Breast epithelium (tissue), 3 donors: ENCODE measurements around the gene YKT6.

ENCODE experiments used
- POLR2A ChIP-seq: fragments of 450-650 bp; IDR thresholded peaks from one replicate; pipeline ENCODE4 v1.6.1; 2016; ENCODE audit warnings: antibody characterized with exemption, mild to moderate bottlenecking, moderate library complexity
- TF ChIP-seq, protein P1 (sequence below), 3 donors: fragments of 450-650 bp; IDR thresholded peaks; one replicate each; pipeline ENCODE4 v1.5.1; 2016 to 2017; ENCODE audit warnings: antibody characterized with exemption in 3 of 3, mild to moderate bottlenecking in 3 of 3, moderate library complexity in 3 of 3

DNA sequence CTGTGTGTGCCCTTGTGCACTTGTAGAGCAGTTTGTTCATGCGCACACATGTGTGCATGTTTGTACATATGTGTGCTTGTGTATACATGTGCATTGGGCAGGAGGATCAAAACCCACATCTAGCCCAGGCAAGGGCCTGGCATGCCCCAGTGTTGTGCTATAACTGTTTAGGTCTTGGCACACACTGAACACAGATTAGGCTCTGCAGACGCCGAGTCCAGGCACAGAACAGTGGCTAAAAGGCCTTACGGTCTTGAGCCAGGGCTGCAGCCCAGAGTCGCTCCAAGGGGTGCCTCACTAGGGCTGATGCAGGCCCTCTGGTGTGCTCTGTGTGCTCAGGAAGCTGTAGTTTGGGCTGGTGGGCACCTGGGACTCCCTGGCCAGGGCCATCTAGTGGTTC, 55.7 kb downstream of the YKT6 start:
- TF ChIP-seq, protein P1, sequence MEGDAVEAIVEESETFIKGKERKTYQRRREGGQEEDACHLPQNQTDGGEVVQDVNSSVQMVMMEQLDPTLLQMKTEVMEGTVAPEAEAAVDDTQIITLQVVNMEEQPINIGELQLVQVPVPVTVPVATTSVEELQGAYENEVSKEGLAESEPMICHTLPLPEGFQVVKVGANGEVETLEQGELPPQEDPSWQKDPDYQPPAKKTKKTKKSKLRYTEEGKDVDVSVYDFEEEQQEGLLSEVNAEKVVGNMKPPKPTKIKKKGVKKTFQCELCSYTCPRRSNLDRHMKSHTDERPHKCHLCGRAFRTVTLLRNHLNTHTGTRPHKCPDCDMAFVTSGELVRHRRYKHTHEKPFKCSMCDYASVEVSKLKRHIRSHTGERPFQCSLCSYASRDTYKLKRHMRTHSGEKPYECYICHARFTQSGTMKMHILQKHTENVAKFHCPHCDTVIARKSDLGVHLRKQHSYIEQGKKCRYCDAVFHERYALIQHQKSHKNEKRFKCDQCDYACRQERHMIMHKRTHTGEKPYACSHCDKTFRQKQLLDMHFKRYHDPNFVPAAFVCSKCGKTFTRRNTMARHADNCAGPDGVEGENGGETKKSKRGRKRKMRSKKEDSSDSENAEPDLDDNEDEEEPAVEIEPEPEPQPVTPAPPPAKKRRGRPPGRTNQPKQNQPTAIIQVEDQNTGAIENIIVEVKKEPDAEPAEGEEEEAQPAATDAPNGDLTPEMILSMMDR (IDR thresholded peaks at IDR 0.05) = no peak
- no peak for TF ChIP-seq POLR2A
